Fibroblast of skin of abdomen (primary cell): Measurements from ENCODE around the gene COL9A1.

Experiments used
- DNase-seq: peaks from one replicate; pipeline ENCODE4 v3.0.0-alpha.2; 2013

Gene COL9A1

GRCh38 chr6:70222439-70222749, 80.5 kb downstream of the COL9A1 start:
- DNase-seq: no peak

GRCh38 chr6:70221715-70222438, 81.0 kb downstream of the COL9A1 start:
- DNase-seq: no peak

- peak; percentile 14 for DNase-seq
These were observed 81.7 kb downstream of the COL9A1 start for GRCh38 chr6:70221025-70221714.

GRCh38 chr6:70219943-70220613, 82.8 kb downstream of the COL9A1 start:
- no peak for DNase-seq

GRCh38 chr6:70216767-70217166, 86.1 kb downstream of the COL9A1 start:
- DNase-seq: no peak

GRCh38 chr6:70215460-70216108, 87.3 kb downstream of the COL9A1 start:
- DNase-seq: no peak

GRCh38 chr6:70210462-70210861, 92.4 kb downstream of the COL9A1 start:
- DNase-seq: no peak

GRCh38 chr6:70208235-70208790, 94.6 kb downstream of the COL9A1 start:
- no peak for DNase-seq

- DNase-seq: no peak
These were observed 104.1 kb downstream of the COL9A1 start for GRCh38 chr6:70198785-70199184.

GRCh38 chr6:70196531-70196930, 106.4 kb downstream of the COL9A1 start:
- DNase-seq: no peak

GRCh38 chr6:70194421-70194820, 108.5 kb downstream of the COL9A1 start:
- no peak for DNase-seq

- DNase-seq: no peak
These were observed 114.7 kb downstream of the COL9A1 start for GRCh38 chr6:70188202-70188601.

- peak; percentile 37 for DNase-seq
These were observed 116.4 kb downstream of the COL9A1 start for GRCh38 chr6:70186461-70186860.

GRCh38 chr6:70184723-70185122, 118.2 kb downstream of the COL9A1 start:
- no peak for DNase-seq

- DNase-seq: no peak
These were observed 119.3 kb downstream of the COL9A1 start for GRCh38 chr6:70183538-70183937.

GRCh38 chr6:70180901-70181599, 121.8 kb downstream of the COL9A1 start:
- DNase-seq: peak; percentile 69

GRCh38 chr6:70180183-70180900, 122.5 kb downstream of the COL9A1 start:
- DNase-seq: peak; percentile 60

GRCh38 chr6:70176842-70177550, 125.9 kb downstream of the COL9A1 start:
- DNase-seq: no peak

GRCh38 chr6:70175770-70176169, 127.1 kb downstream of the COL9A1 start:
- DNase-seq: no peak

- DNase-seq: no peak
These were observed 130.6 kb downstream of the COL9A1 start for GRCh38 chr6:70172252-70172651.

- peak; percentile 15 for DNase-seq
These were observed 131.6 kb downstream of the COL9A1 start for GRCh38 chr6:70171236-70171635.
